C4-2B (cell line): ENCODE data around the gene NUP85.
"Not testable (repeated sequence)": the region's sequence is repeated elsewhere in the genome, so short reads cannot be mapped to it uniquely, and the experiment has no call there.

ENCODE experiments used
- H3K27ac ChIP-seq: fragments of 450-650 bp; 2 replicates; pipeline ENCODE4 v1.5.1; 2017
- CTCF ChIP-seq: fragments of 450-650 bp; conservative IDR thresholded peaks from 2 replicates; pipeline ENCODE4 v1.5.1; 2017; ENCODE audit warnings: mild to moderate bottlenecking
- ZFX ChIP-seq: fragments of 450-650 bp; IDR thresholded peaks from 2 replicates; pipeline ENCODE4 v1.6.1; 2017

Gene NUP85

GRCh38 chr17:75242461-75243042, 37.1 kb downstream of the NUP85 start:
- TF ChIP-seq ZFX, result no peak
- no peak for TF ChIP-seq CTCF
- no peak overlapping the region for H3K27ac ChIP-seq

- H3K27ac ChIP-seq, result no peak overlapping the region
- TF ChIP-seq CTCF, result no peak
- no peak for TF ChIP-seq ZFX
Measured at GRCh38 chr17:75244133-75244866, 38.8 kb downstream of the NUP85 start.

- no peak for TF ChIP-seq CTCF
- no peak for TF ChIP-seq ZFX
- H3K27ac ChIP-seq, result no peak overlapping the region
Measured at GRCh38 chr17:75245011-75245410, 39.5 kb downstream of the NUP85 start.

- H3K27ac ChIP-seq, result no peak overlapping the region
- TF ChIP-seq CTCF, result no peak
- no peak for TF ChIP-seq ZFX
Measured at GRCh38 chr17:75246404-75246803, 40.9 kb downstream of the NUP85 start.

- no peak for TF ChIP-seq ZFX
- TF ChIP-seq CTCF, result no peak
- H3K27ac ChIP-seq, result no peak overlapping the region
Measured at GRCh38 chr17:75249564-75249963, 44.1 kb downstream of the NUP85 start.

GRCh38 chr17:75250009-75250471, 44.6 kb downstream of the NUP85 start:
- TF ChIP-seq CTCF, result no peak
- H3K27ac ChIP-seq, result no peak overlapping the region

GRCh38 chr17:75252039-75252816, 46.7 kb downstream of the NUP85 start:
- no peak for TF ChIP-seq CTCF
- no peak for TF ChIP-seq ZFX
- no peak overlapping the region for H3K27ac ChIP-seq

GRCh38 chr17:75255954-75256698, 50.6 kb downstream of the NUP85 start:
- not testable (repeated sequence) for H3K27ac ChIP-seq

GRCh38 chr17:75257228-75257627, 51.7 kb downstream of the NUP85 start:
- not testable (repeated sequence) for H3K27ac ChIP-seq
